Stimulated activated CD4-positive, alpha-beta T cell treated with anti-CD3 and anti-CD28 coated beads, Interleukin-15, amount 100 ng/mL, for 1 hour (primary cell): ENCODE measurements around the gene ABCD3.

Source experiments
- DNase-seq, 2 donors: peaks; one replicate each; pipeline ENCODE4 v3.0.0-alpha.2; 2020; ENCODE audit warnings: low read depth in 1 of 2, low spot score in 1 of 2

Gene ABCD3

GRCh38 chr1:94526152-94526980 is 108.2 kb downstream of the ABCD3 start:
- DNase-seq: no peak

GRCh38 chr1:94527447-94528031 is 109.3 kb downstream of the ABCD3 start:
- DNase-seq: no peak

- no peak for DNase-seq
Measured at GRCh38 chr1:94528299-94528698, 110.1 kb downstream of the ABCD3 start.

- DNase-seq: no peak
Measured at GRCh38 chr1:94528826-94529225, 110.6 kb downstream of the ABCD3 start.

GRCh38 chr1:94529416-94529815 is 111.2 kb downstream of the ABCD3 start:
- no peak for DNase-seq

GRCh38 chr1:94530373-94530878 is 112.2 kb downstream of the ABCD3 start:
- no peak for DNase-seq

- no peak for DNase-seq
Measured at GRCh38 chr1:94531664-94532063, 113.5 kb downstream of the ABCD3 start.

- DNase-seq: no peak
Measured at GRCh38 chr1:94532077-94532476, 113.9 kb downstream of the ABCD3 start.

- DNase-seq: no peak
Measured at GRCh38 chr1:94535095-94535494, 116.9 kb downstream of the ABCD3 start.

GRCh38 chr1:94535879-94536278 is 117.7 kb downstream of the ABCD3 start:
- DNase-seq: no peak

- DNase-seq: no peak
Measured at GRCh38 chr1:94537254-94537653, 119.1 kb downstream of the ABCD3 start.

GRCh38 chr1:94538243-94538827 is 120.1 kb downstream of the ABCD3 start:
- no peak for DNase-seq

GRCh38 chr1:94539496-94539895 is 121.3 kb downstream of the ABCD3 start:
- no peak for DNase-seq

- DNase-seq: no peak
Measured at GRCh38 chr1:94540440-94541245, 122.5 kb downstream of the ABCD3 start.

GRCh38 chr1:94541246-94542087 is 123.3 kb downstream of the ABCD3 start, which contains the start of gene F3:
TSS of gene F3 (minus strand) at chr1:94541759. CDS start at chr1:94541636, 123 bp downstream.
- peak; percentile 9 to 69 for DNase-seq

GRCh38 chr1:94542088-94542870 is 124.1 kb downstream of the ABCD3 start:
- no peak for DNase-seq

- no peak for DNase-seq
Measured at GRCh38 chr1:94543001-94543400, 124.8 kb downstream of the ABCD3 start.

GRCh38 chr1:94543893-94544635 is 125.9 kb downstream of the ABCD3 start:
- DNase-seq: no peak
